Endothelial cell of umbilical vein (primary cell): ENCODE measurements around the gene CHN2. TPM values are rescaled to one million over a fixed set of nuclear protein-coding genes. Genes with fewer than 3 reads are reported as not detected.

Experiments
- BruUV-seq: library from RNA; stranded (reverse); fragments of 400-500 nt; replicated peaks from 2 replicates; lab custom pipeline; 2021; lab: Mats Ljungman, UMichigan
- CTCF ChIA-PET: fragments of 300-600, 350-600 bp; sonication (Branson Sonifier 250); formaldehyde crosslinking; loops from one replicate; lab custom pipeline; 2021; ENCODE audit warnings: antibody characterized with exemption, inconsistent platforms; lab: Charles Lee
- POLR2A ChIA-PET: fragments of 300-600, 350-600 bp; sonication (Branson Sonifier 250); formaldehyde crosslinking; loops from one replicate; lab custom pipeline; 2021; ENCODE audit warnings: antibody characterized with exemption, inconsistent platforms; lab: Charles Lee
- DNase-seq: peaks from one replicate; pipeline ENCODE4 v3.0.0-alpha.2; 2011; ENCODE audit warnings: low read depth, low spot score
- FAIRE-seq: peaks from 2 replicates; lab custom pipeline; 2011; peaks lifted over from hg19 to GRCh38; lab: Jason Lieb, UNC
- H2AFZ ChIP-seq: 2 replicates; pipeline ENCODE4 v1.6.0; 2012; ENCODE audit warnings: low read depth, low read length, control low read depth, inconsistent platforms
- H3K27ac ChIP-seq: 2 replicates; pipeline ENCODE4 v1.5.1; 2011; ENCODE audit warnings: low read depth, mild to moderate bottlenecking, control low read depth, low read length, moderate library complexity; ENCODE audit not compliant: insufficient read depth
- H3K27me3 ChIP-seq, 2 experiments: 2 replicates each; pipeline versions ENCODE4 v1.6.0 to v1.6.1; 2011; ENCODE audit warnings: low read length in 2 of 2, mixed read lengths in 1 of 2; ENCODE audit not compliant: control insufficient read depth in 2 of 2, insufficient read depth in 2 of 2
- H3K36me3 ChIP-seq, 2 experiments: 2 replicates in 1 of 2; 3 replicates in 1 of 2; pipeline ENCODE4 v1.5.1; 2011; ENCODE audit warnings: low read length in 2 of 2, mild to moderate bottlenecking in 1 of 2, moderate library complexity in 1 of 2; ENCODE audit not compliant: control insufficient read depth in 2 of 2, insufficient read depth in 2 of 2; ENCODE audit errors: extremely low read depth in 1 of 2
- H3K4me1 ChIP-seq: 3 replicates; pipeline ENCODE4 v1.5.1; 2011; ENCODE audit warnings: mild to moderate bottlenecking, low read length; ENCODE audit not compliant: control insufficient read depth, insufficient read depth; ENCODE audit errors: extremely low read depth
- H3K4me2 ChIP-seq: 2 replicates; pipeline ENCODE4 v1.6.1; 2011; ENCODE audit warnings: low read length, control low read depth, mixed read lengths; ENCODE audit not compliant: insufficient read depth
- H3K4me3 ChIP-seq, 3 experiments: fragments of 200-600 bp in 1 of 3; sonication (generic), shearing (Covaris generic) in 1 of 3; replicated peaks in 1 of 3; 2 replicates each; pipeline ENCODE4 v1.5.1; 2011 to 2016; ENCODE audit warnings: control low read depth in 3 of 3, low read length in 3 of 3, mild to moderate bottlenecking in 2 of 3, inconsistent platforms in 1 of 3, low read depth in 1 of 3, moderate library complexity in 1 of 3; ENCODE audit not compliant: insufficient read depth in 1 of 3
- H3K79me2 ChIP-seq: 2 replicates; pipeline ENCODE4 v1.6.0; 2012; ENCODE audit warnings: low read length, inconsistent platforms; ENCODE audit not compliant: control insufficient read depth, insufficient read depth
- H3K9ac ChIP-seq: replicated peaks from 2 replicates; pipeline ENCODE3; 2011; ENCODE audit warnings: low read length, control low read depth; ENCODE audit not compliant: insufficient read depth; ENCODE audit errors: extremely low read depth
- H3K9me1 ChIP-seq: replicated peaks from 3 replicates; pipeline ENCODE4 v1.6.0; 2011; ENCODE audit warnings: mild to moderate bottlenecking, low read length; ENCODE audit not compliant: control insufficient read depth, insufficient read depth; ENCODE audit errors: extremely low read depth
- H3K9me3 ChIP-seq: replicated peaks from 2 replicates; pipeline ENCODE4 v1.5.1; 2012; ENCODE audit warnings: low read length, inconsistent platforms; ENCODE audit not compliant: control insufficient read depth, insufficient read depth
- H4K20me1 ChIP-seq: replicated peaks from 2 replicates; pipeline ENCODE3; 2011; ENCODE audit warnings: mild to moderate bottlenecking, low read length; ENCODE audit not compliant: control insufficient read depth, insufficient read depth; ENCODE audit errors: extremely low read depth
- EZH2 ChIP-seq: IDR thresholded peaks from 2 replicates; pipeline ENCODE4 v1.6.1; 2012; ENCODE audit warnings: borderline replicate concordance, low read depth, mild to moderate bottlenecking, moderate library complexity, low read length, inconsistent platforms; ENCODE audit not compliant: severe bottlenecking
- FOS ChIP-seq: IDR thresholded peaks from 2 replicates; pipeline ENCODE4 v1.6.1; 2011; ENCODE audit warnings: mild to moderate bottlenecking, low read length, moderate library complexity, borderline replicate concordance; ENCODE audit not compliant: insufficient read depth
- GATA2 ChIP-seq: IDR thresholded peaks from 2 replicates; pipeline ENCODE4 v1.7.0; 2011; ENCODE audit warnings: low read depth, mild to moderate bottlenecking, moderate library complexity, mixed read lengths, low read length; ENCODE audit not compliant: insufficient read length, insufficient read depth
- JUN ChIP-seq: IDR thresholded peaks from 2 replicates; pipeline ENCODE4 v1.6.1; 2011; ENCODE audit warnings: borderline replicate concordance, low read depth; ENCODE audit not compliant: insufficient read length, insufficient read depth
- MYC ChIP-seq: IDR thresholded peaks from one replicate; pipeline ENCODE4 v1.6.1; 2011; ENCODE audit warnings: mild to moderate bottlenecking, low read depth, low read length
- POLR2A ChIP-seq: IDR thresholded peaks from 2 replicates; pipeline ENCODE4 v1.6.1; 2012; ENCODE audit warnings: low read depth, mild to moderate bottlenecking, control low read depth, low read length
- POLR2AphosphoS5 ChIP-seq: IDR thresholded peaks from 2 replicates; pipeline ENCODE4 v1.6.1; 2012; ENCODE audit warnings: low read depth, mild to moderate bottlenecking, control low read depth, low read length, moderate library complexity; ENCODE audit not compliant: insufficient read depth
- dilution Hi-C: fragments of 300-500 bp; cut with MboI; formaldehyde crosslinking; loops from one replicate; pipeline ENCODE4 v1.15.0; 2019; ENCODE audit warnings: low sequenced_read_pairs; ENCODE audit not compliant: extremely low pct_ligation_motif_present
- intact Hi-C: fragments of 100-400 bp; cut with micrococcal nuclease; formaldehyde crosslinking; loops from one replicate; pipeline ENCODE4 v1.10.0; 2022
- polyA plus RNA-seq, 4 experiments: library from polyadenylated mRNA; depleted of rRNA in 3 of 4; stranded (reverse) in 3 of 4; unstranded in 1 of 4; fragments of >200 nt; gene quantifications; 2 replicates each; pipeline versions ENCODE4 v1.2.1 to v1.2.3, GENCODE V29; 2011 to 2012; ENCODE audit warnings: missing spikeins in 1 of 4
- total RNA-seq: library from RNA; stranded (reverse); gene quantifications from 2 replicates; pipeline ENCODE4 v1.2.3, GENCODE V29; 2021
- TF ChIP-seq, protein P1 (sequence below): IDR thresholded peaks from 2 replicates; pipeline ENCODE4 v1.6.1; 2011; ENCODE audit not compliant: insufficient read depth, insufficient read length
- TF ChIP-seq, protein P2 (sequence below), 2 donors: IDR thresholded peaks; 1 replicate in 1 of 2; 2 replicates in 1 of 2; pipeline ENCODE4 v1.5.1; 2011; ENCODE audit warnings: low read length in 2 of 2, mild to moderate bottlenecking in 2 of 2, moderate library complexity in 2 of 2, control low read depth in 1 of 2, inconsistent platforms in 1 of 2, low read depth in 1 of 2; ENCODE audit not compliant: insufficient read depth in 1 of 2; ENCODE audit errors: extremely low read depth in 1 of 2

Gene CHN2
- total and polyA plus RNA-seq, 2 donors (not counting 3 experiments of a cell fraction or from before 2014, with no cell fraction given): 1.4 to 5.0 TPM

DNA sequence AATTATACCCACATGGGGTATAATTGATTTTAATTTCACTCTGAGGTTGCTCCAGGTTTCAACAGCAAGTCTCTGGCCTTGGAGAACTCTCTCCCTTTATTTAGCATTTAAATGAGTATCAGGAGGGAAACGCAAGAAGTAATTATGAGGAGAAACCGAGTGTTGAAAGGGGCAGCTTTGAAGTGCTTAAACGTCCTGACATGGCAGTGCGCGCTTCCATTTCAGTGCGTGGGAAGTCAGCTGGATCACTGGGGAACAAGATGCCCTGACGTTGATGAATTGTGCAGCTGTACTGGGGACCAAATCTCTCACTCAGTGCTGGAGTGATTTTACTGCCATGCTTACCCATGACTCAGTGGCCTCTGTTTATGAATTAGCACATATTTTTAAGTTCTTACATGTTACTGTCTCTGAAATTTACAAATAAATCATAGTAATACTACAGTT lies 263.0 kb downstream of the CHN2 start:
- Histone ChIP-seq H3K79me2 (no peaks in the 10 kb centered on the region), H3K4me3 (no peak overlapping the region), H2AFZ (no peak overlapping the region), H3K9me1 (no peaks in the 10 kb centered on the region), H4K20me1 (no peaks in the 10 kb centered on the region), H3K4me2 (no peak overlapping the region), H3K27ac (no peak overlapping the region), H3K9ac (no peak overlapping the region), H3K9me3 (no peaks in the 10 kb centered on the region), H3K4me1 (no peaks in the 10 kb centered on the region), H3K27me3 (peaks cover 0 to 1% of the 10 kb centered on the region in 2 experiments), H3K36me3 (no peaks in the 10 kb centered on the region)
- dilution Hi-C loops (no loop called here), intact Hi-C loops (no loop called here)
- no TSS peak for BruUV-seq
- ChIA-PET POLR2A (no interaction called here), CTCF (interaction anchor here (1.4 kb wide), 1 partner anchor 536 kb away, joined by 5 read pairs; no protein-coding TSS in a partner anchor)
- FAIRE-seq (no peak), DNase-seq (no peak)
- TF ChIP-seq POLR2A (no peak), MYC (no peak), FOS (no peak), POLR2AphosphoS5 (no peak), JUN (no peak), EZH2 (no peak), GATA2 (no peak)
- TF ChIP-seq, protein P1, sequence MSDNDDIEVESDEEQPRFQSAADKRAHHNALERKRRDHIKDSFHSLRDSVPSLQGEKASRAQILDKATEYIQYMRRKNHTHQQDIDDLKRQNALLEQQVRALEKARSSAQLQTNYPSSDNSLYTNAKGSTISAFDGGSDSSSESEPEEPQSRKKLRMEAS: no peak
- TF ChIP-seq, protein P2, sequence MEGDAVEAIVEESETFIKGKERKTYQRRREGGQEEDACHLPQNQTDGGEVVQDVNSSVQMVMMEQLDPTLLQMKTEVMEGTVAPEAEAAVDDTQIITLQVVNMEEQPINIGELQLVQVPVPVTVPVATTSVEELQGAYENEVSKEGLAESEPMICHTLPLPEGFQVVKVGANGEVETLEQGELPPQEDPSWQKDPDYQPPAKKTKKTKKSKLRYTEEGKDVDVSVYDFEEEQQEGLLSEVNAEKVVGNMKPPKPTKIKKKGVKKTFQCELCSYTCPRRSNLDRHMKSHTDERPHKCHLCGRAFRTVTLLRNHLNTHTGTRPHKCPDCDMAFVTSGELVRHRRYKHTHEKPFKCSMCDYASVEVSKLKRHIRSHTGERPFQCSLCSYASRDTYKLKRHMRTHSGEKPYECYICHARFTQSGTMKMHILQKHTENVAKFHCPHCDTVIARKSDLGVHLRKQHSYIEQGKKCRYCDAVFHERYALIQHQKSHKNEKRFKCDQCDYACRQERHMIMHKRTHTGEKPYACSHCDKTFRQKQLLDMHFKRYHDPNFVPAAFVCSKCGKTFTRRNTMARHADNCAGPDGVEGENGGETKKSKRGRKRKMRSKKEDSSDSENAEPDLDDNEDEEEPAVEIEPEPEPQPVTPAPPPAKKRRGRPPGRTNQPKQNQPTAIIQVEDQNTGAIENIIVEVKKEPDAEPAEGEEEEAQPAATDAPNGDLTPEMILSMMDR (IDR thresholded peaks at IDR 0.05; ENCODE audit: extremely low read depth in 1 of 2, insufficient read depth in 1 of 2, low read depth in 1 of 2, low read length in 2 of 2): no peak
